Femur (tissue), 1 donor: ENCODE measurements around the gene KCNC4.

ENCODE experiments used
- DNase-seq: peaks from one replicate; pipeline ENCODE4 v3.0.0-alpha.2; 2017

The KCNC4 gene

DNA sequence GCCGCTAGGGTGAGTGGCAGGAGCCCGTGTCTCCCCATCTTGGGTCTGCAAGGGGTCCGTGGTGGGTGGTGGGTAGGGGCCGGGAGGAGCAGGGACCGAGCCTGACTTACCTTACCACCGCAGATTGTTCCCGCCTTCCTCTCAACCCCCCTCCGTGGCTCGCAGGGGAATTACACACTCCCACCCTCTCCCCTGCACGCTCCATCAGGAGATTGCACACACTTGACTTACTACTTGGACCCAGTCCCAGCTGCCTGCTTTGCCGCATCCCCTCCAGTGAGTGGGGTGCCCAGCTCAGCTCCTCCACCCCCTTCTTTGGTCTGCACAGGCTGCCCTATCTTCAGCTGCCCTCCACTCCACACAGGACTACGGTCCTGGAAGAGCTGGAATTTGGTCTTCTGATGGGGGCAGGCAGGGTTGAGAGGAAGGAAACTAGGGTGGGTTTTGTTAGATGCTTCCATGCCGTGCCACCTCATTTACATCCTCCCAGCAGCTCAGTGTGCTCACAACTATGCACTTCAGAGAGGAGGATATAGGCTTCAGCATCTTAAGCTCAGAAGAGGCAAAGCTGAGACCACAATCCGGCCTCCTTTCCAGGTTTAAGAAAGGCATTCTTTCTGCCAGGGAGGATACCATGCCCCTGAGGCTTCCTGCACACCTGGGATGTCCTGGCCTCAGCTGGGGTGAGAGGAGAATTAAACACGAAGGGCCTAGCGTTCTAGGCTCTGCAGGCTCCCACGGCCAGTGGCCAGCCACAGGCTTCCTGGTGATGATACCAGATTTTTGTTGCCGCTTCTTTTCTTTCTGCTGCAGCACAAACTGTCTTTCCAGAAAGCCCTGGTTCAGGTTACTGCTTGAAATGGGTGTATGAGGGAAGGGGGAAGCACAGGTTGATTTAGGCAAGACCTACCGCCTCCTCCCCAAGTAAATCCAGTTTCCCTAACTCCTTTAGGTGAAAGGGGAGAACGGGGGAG lies 2.3 kb downstream of the KCNC4 start:
- DNase-seq, result no peak

DNA sequence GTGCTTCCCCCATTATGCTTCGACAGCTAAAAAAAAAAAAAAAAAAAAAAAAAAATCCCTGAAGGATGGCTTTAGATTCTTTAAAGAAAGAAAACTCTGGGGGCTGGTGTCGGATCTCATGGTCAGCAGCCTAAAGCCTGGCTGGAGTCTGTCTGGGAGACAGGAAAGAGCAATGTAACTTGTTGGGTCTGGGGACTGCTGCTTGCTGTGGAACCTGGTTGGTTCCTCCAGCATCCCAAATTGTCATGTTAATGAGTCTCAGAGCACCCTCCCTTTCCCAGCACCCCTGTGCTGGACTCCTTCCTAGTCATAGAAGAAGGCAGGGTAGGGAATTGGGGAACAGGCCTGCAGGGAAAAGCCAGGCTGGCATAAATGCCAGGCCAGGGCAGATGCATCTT lies 3.0 kb downstream of the KCNC4 start:
- DNase-seq, result no peak

DNA sequence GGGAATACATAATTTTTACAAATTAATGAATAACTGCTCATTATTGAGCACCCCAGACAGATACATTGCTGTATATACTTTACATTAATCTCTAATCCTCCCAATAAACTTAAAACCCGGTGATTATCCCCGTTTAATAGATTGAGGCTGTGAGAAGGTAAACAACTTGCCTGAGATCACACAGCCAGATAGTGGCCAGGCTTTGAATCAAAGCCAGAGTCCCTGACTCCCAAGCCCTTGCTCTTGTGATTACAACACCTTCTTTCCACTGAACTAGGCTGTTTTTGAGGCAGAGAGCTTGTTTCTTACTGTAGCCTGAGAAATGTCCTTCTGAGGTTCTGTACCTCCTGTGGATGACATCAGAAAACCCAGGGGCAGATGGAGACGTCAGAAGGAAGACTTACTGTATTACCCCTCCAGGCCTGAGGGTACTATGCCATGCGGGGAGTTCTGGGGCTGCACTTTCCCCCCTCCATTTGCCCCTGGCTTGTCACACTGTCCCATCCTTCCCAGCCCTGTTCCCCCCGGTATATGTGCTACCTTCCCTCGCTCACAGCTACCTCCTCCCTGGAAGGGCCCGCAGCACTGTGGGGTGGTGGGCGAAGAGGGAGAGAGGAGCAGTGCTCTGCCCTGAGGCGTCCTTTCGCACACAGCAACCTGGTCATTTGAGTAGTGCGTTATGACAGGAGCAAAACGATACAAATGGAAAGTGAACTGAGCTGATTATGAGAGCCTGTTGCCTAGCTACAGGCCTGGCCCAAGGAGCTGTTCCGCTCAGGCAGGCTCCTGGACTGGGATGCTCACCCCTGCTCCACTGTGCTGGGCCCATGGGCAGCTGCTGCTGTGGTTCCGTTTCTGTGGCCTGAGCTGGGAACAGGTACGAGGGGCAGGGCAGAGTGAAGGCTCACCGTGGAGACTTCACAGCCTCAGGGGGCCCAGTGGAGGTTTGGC lies 4.6 kb downstream of the KCNC4 start:
- DNase-seq, result no peak

DNA sequence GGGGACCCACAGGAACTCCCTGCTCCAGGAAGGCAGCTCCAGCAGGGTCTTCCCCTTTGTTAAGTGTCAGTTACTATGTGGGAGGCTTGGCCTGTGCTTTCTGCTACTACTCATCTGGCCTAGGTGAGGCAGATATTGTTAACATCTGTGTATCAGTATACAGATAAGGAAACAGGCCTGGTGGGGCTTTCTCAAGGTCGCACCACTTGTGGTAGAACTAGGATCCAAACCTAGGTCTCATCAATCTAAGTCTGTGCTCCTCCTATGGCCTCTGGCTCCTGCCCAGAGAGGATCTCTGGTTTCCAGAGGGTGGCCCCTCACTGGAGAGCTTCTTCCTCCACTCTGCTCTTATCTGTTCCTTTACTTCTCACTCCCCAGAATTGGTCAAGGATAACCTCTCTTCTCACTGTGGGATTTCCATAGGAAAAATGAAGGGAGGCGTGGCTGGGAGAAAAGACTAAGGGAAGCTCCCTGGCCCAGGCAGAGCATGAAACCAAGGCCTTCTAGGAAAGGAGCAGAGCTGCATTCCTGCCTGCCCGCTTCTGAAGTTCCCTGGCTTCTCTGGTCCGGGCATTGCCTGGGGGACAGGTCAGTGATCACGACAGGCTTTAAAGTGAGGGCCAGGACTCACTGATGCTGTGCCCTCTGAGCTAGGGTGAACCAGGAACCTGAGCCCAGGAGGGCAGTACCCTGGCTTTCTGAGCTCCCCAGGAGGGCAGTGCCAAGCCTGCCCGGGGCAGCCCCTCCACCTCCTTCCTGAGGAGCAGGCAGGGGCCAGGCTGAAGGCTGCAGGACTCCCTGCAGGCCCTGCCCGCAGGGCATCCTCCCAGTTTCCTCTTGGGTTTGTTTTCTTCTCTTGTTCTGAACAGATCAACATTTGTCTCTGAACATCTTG lies 5.8 kb downstream of the KCNC4 start:
- DNase-seq, result no peak

DNA sequence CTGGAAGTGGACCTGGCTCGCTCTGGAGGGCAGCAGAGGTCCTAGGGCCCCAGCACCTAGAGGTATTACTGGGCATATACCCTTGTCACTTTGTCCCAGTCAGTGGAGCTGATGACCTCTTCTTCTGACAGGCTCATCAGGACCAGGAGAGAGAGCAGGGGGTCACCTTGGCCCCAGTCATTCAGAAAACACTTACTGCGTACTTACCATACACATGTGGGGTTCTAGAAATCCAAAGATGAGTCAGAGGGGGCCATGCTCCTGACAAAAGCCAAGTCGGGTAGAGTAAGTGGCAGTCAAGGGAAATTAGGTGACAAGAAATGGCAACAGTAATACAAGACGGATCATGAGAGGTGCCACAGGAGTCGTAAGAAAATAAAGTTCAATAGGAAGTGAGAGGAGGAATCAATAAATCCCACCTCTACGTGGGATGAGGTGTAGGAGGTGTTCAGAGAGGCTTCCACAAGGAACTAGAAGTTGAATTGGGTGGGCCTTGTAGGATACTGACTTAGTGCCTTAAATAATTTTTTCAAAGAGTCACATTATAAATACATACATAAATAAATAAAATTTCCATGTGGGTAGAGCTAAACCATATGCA lies 6.8 kb downstream of the KCNC4 start:
- no peak for DNase-seq

DNA sequence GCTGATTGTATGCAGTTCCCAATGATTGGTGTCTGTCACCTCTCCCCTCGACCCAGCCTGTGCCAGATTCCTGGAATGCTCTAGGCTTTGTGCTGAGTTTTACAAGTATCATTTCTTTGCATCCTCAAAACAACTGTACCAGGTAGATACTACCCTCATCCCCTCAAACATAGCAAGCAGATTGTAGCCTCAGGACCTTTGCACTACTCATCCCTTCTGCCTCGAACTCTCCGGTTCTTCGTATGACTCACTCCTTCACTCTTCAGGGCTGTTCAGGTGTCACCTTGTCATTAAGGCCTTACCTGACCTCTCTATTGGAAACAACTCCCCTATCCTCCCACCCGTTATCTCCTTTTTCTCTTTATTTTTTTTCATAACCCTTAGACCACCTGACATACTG lies 8.0 kb downstream of the KCNC4 start:
- no peak for DNase-seq

DNA sequence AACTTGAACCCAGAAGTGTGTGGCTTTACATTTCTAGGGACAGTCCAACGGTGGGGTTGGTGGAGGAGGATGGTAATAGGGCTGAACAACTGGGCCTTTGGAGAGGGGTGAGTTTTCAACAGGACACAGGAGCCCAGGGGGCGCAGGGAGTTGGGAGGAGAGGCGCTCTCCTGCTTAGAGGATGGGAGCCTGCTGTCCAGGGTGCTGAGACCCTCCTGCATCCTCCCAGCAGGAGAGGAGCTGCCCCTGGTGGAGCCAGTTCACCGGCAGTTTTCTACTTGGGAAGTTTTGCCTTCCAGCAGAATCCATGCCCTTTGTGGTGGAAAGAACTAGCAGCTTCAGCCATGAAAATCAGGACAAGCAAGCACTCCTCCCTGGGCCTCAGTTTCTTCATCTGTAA lies 8.6 kb downstream of the KCNC4 start:
- DNase-seq, result no peak

DNA sequence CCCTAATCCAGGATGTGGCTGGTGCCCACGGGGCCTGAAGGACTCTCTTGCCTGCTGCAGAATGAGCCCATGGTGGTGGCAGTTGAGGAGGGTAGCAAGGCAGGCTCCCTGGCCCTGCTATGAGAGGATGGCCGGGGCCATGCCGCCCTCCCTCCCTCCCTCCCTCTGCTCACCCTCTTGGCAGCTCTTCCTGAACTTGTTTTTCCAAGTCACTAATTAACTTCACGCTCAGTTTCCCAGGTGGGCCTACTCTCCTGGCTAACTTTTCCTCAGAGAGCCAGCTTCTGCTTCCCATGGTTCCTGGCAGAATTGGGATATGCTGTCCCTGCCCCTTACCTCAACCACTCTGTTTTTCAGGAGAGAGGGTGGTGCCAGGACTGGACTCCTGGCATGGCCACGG lies 10.2 kb downstream of the KCNC4 start:
- no peak for DNase-seq

DNA sequence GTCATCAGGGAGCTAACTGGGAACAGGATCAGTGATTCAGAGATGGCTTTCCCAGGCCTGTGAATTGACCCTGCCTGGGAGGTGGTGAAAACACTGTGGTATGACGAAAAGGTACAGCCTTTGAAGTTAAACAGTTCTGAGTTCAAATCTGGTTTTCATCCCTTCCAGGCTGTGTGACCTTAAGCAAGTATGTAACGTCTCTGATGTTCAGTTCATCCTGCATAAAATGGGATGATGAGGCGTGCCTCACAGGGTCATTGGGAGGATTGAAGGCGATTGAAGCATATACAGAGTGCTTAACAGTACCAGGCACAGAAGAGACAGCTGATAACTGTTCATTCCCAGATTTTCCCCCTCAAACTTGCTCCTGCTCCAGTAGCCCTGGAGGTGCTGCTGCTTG lies 11.0 kb downstream of the KCNC4 start:
- DNase-seq, result no peak

DNA sequence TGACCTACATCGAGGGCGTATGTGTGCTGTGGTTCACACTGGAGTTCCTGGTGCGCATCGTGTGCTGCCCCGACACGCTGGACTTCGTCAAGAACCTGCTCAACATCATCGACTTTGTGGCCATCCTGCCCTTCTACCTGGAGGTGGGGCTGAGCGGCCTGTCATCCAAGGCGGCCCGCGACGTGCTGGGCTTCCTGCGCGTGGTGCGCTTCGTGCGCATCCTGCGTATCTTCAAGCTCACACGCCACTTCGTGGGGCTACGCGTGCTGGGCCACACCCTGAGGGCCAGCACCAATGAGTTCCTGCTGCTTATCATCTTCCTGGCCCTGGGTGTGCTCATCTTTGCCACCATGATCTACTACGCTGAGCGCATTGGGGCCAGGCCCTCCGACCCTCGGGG lies 13.0 kb downstream of the KCNC4 start:
- no peak for DNase-seq

DNA sequence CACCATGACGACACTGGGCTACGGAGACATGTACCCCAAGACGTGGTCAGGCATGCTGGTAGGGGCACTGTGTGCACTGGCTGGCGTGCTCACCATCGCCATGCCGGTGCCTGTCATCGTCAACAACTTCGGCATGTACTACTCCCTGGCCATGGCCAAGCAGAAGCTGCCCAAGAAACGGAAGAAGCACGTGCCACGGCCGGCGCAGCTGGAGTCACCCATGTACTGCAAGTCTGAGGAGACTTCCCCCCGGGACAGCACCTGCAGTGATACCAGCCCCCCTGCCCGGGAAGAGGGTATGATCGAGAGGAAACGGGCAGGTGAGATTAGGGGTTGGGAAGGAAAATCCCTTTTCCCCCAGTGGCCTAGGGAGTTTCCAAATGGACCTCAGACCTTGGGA lies 13.5 kb downstream of the KCNC4 start:
- no peak for DNase-seq

DNA sequence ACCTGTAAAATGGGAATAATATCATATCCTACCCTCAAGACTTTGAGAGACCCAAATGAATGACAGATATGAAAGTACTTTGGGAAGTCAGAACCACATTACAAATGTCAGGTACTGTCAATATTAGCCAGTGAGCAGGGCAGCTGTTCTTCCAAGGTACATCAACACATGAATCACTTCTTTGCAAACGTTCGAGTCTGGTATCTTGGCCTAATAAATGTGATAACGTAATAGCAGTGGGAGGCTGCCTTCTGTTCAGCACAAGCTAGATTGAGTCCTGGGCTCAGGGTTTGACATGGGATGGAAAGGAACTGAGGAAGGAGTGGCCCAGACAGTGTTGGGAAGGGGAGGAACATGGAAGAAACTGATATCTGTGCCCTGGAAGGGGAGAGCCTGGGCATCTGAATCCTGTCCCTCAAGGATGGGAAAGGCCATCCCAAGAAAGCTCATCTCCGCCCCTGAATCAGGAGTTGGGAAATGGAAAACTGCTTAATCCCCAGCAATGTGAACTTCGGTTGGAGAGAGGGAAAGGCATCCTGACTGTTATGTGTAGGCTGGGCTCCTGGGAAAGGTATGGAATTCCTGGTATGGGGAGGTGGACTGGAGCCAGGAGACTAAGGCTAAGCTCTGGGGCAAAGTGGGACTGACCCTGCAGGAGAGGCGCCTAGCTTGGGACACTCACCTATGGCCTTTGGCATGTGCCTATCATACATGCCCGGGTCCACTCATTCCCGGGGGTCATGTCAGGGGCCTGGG lies 14.3 kb downstream of the KCNC4 start:
- no peak for DNase-seq

DNA sequence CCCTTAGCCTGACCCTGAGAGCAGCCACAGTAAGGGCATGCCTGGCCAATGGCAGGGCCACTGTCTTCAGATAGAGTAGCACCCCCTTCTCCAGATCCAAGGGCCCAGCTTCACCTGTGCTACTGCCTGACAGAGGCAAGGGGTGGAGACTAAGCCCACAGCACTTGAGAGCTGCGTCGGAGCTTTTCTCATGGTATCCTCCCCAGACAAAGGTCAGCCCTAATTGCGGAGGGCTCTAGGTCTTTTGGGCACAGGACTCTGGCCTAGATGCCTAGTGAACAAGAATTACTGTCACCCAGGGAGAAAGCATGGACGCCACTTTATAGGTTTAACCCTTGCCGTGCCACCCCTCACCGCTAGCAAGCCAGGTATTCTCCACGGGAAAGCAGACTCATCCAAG lies 15.1 kb downstream of the KCNC4 start:
- no peak for DNase-seq

DNA sequence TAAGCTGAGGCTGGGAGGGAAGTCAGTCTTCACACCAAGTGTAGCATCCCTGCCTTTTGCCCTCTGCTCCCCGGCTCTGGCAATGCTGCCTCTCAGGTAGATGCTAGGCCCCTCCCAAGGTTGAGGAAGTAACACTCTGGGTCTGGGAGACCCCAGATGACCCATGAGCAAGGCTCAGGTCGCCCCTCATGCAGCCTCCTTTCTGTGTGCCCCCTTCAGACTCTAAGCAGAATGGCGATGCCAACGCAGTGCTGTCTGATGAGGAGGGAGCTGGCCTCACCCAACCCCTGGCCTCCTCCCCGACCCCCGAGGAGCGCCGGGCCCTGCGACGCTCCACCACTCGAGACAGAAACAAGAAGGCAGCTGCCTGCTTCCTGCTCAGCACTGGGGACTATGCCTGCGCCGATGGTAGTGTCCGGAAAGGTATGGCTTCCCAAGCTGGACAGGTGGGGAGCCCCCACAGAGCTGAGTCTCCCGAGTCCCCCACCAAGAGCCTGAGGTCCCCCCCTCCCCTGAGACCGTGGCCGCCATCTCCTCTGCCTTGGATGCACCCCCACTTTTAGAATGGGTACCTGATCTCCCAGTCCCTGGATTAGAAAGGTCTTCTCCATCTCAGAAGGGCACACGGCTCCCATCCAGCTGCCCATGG lies 15.8 kb downstream of the KCNC4 start:
- DNase-seq, result no peak

DNA sequence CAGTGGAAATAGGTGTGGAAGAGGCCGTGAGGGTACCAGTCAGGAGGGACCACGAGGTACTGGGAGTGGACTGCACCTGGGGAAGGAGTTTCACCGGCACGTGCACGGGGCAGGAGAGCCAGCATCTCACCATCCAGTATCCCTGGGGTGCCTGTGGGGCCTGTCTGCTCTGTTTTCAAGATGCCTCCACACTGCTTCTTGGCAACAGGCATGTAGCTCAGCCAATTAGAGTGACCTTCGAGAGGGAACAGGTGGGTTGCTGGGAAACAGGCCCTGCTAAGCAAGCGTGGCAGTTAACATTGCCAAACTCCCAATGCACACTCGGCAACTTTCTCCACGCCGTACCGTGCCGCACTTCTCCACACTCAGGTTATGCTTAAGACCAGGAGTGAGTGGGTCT lies 17.7 kb downstream of the KCNC4 start:
- no peak for DNase-seq

DNA sequence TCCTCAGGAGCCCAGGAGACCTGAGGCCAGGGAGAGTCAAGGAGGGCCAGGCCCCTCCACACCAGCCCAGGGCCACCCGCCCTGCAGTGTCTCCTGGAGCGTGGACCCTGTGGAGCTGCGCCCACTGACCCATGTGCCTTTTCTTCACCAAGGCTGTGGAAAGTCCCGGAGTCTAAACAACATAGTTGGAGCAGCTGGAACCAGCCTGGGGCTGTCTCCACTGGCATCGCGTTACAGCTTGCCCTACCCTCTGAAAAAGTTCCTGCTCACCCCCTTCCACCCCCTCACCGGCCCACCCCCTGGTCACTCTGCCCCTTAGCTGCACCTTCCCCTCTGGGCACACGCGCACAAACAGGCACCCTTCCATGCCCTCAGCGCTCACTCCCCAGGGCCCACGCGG lies 18.3 kb downstream of the KCNC4 start:
- DNase-seq, result no peak

DNA sequence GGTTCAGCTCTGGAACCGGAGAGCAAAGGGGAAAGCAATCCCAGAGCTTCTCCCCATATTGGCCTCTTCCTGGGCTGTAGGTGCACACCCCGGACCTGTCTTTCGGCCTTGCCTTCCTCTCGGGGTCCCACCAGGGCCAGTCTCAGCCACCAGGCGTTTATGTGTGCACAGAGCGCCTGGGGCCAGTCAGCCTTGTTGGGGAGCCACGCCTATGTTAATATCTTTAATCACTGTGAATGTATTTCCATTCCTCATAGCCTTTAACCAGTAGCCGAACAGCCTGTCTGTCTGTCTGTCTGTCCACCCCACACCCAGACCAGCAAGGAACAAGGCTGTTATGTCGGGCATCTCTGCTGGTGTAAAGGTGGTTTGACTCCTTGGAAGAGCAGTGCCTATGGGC lies 18.8 kb downstream of the KCNC4 start:
- no peak for DNase-seq

DNA sequence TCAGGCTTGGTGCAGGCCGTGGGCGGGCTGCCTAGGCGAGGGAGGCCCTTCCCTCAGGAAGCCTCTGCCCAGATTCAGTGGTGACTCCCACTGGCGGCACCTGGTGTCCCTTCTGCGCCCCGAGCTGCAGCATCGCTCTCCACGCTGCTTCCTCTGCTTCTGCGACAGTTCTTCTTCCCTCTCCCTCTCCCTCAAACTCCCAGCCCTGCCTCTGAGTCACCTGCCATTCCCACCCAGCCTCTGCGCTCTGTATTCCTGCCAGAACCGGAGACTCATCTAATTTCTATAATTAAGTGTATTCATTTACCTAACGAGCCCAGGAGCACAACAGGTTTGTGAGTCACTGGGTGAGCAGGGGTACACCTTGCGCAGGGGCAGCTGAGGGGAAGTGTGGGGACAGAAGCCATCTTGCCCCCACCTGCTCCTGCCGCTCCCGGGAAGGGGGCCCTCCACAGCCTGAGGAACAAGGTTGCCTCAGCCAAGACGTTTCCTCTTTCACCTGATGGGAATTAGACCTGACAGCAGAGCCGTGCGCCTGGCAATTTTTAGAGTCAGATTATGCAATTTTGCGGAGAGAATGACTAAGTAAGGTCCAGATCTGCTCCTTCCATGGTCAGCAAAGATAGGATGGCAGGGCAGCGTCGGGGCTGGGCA lies 19.4 kb downstream of the KCNC4 start:
- DNase-seq, result no peak

DNA sequence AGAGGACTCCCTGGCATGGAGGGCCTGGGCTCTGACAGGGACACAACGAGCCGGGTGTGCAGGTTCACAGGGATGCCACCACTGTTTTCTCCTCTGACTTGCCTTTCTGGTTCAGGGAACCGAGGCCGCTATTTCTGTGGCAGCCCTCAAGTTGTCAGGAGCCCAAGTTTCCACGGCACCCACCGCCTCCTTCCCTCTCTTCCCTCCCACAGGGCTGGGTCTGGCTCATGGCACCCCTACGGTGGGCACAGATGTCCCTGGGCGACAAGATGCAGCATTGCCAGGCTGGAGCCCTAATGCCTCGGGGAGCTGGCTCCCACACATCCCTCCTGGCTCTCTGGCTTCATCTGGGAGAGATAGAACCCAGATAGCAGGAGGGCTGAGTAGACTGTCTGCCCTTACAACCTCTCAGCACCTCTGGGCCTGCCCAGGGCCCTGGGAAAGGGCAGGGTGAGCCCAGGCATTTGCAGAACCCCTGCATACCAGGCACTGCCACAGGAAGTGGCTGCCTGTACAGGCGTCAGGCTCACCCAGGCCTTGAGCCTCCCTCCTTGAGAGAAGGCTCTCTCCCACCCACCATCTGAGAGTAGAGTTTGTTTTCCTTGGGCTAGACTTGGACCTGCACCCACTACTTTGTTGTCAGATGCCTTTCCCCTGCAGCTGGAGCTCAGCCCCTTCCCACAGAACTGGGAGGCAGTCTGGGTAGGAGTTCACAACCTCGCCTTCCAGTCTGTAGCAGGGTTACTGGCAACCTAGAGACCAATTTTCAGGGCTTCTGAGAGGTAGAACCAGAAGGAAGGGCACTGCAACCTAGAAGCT lies 20.5 kb downstream of the KCNC4 start:
- no peak for DNase-seq

DNA sequence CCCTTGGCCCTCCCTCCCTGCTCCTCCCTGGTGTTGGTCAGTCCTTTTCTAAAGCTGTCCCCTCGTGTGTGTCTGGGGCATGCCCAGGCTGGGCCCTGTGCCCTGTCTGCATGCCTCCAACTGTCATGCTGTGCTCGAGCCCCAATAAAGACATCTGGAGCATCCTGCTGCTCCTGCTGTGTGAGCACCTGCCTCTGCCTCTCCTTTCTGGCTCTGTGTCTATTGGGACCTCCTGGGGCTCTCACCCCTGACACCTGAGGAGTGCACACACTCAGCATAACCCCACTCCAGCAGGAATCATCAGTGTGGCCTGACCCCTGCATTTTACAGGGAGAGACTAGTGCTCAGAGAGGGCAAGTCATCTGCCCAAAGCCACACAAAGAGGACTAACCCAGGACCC lies 23.7 kb downstream of the KCNC4 start:
- no peak for DNase-seq
